Activated CD4-positive, CD25-positive, alpha-beta regulatory T cell (primary cell): ENCODE results near the gene LILRA6.
A peak's percentile ranks its signal among the peaks of the same experiment; 100 is the strongest.
"Not testable (repeated sequence)": the region's sequence is repeated elsewhere in the genome, so short reads cannot be mapped to it uniquely, and the experiment has no call there.

Experiments used
- DNase-seq, 4 experiments: peaks; one replicate each; lab custom pipeline; 2025; lab: John Stamatoyannopoulos, UW

LILRA6 gene

DNA sequence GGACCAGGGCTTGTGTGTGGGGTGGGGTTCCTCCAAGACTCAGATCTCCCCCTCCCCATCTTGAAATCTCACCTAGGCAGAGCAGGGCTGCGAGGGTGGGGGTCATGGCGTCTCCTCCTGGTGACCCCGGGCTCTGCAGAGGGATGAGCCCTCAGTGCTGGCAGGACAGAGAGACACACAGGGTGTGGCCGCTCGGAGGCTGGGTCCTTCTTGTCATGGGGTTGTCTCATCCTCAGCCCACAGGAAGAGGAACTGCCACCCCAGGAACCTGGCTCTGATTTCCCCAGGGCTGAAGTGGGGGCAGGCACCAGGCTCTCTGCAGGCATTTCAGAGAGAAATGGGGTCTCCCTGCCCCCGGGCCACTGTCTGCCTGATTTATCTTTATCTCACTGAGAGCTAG, at the start of gene LILRA6:
LILRA6 (minus strand) TSS at position 145 of the 400 bp plus-strand sequence.
- not testable (repeated sequence) for DNase-seq

DNA sequence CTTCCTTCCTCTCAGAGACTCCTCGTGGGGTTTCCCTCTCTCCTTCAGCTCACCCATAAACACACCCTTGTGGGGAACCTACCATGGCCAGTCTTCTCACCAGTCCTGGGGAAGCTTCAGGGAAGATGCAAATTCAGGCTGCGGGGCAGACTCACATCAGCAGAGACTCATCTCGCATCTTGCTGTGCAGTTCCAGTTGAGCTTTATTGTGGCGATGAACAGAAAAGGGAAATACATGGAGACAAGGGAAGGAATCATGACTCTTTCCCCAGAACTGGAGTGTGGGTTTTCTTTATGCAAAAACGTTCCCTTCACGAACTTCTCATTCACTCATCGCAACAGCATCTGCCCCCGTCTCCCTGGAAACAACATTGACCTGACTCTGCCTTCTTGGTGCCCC, 46.6 kb upstream of the LILRA6 start:
- DNase-seq = not testable (repeated sequence)

DNA sequence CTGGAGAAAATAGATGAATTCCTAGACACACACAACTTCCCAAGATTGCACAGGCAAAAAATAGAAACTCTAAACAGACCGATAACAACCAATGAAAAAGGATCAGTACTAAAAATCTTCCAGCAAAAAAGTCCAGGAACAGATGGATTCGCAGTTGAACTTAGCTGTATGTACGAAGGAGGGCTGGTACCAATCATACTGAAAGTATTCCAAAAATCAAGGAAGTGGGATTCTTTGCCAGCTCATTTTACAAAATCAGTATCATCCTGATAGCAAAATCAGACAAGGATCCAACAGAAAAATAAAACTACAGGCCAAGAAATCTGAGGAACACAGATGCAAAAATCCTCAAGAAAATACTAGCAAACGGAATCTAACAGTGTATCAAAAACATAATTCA, 44.9 kb upstream of the LILRA6 start:
- no peak for DNase-seq

DNA sequence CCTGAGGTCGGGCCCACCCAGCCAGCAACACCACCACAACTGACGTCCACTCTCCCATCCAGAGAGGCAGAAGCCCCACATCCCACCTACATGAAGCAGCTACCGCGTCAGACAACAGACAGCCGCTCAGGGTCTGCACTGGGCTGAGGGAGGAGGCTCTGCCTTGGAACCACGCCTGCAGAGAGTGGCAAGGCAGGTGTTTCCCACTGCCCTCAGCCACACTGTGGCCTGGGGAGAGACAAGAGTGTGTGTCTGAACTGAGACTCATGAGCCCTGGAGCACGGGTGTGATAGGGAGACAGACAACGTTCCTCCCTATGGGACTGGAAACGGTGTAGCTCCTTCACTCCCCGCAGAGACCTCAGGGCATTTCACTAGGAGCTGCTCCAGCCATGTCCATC, 43.7 kb upstream of the LILRA6 start:
- not testable (repeated sequence) for DNase-seq

DNA sequence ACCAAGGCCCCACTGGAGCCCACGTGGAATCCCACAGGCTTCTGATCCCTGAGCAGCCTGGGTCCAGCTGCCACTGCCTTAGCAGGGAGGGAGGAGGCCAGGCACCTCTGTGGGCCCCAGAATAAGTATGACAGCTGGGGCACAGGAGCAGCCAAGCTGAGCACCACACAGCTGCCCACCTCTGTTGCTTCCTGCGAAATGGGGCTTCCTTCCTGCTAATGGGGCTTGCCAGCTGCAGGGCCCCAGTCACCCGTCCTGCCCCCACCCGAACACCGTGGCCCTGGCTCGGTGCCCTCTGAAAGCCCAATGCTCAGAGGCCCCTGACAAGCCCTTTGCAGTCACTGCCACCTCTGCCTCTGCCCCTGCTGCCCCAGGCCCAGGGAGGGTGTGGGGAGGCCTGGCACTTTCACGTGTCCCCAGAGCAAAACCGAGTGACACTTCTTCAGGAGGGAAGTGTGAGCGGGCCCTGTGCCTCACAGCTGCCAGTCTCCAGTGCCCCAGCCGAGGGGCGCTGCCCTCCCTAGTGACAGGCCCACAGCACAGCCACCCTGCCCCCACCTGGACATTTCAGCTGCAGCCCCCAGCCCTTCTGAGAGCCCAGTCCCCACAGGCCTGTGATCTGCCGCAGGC, 43.0 kb upstream of the LILRA6 start:
- DNase-seq = not testable (repeated sequence)

DNA sequence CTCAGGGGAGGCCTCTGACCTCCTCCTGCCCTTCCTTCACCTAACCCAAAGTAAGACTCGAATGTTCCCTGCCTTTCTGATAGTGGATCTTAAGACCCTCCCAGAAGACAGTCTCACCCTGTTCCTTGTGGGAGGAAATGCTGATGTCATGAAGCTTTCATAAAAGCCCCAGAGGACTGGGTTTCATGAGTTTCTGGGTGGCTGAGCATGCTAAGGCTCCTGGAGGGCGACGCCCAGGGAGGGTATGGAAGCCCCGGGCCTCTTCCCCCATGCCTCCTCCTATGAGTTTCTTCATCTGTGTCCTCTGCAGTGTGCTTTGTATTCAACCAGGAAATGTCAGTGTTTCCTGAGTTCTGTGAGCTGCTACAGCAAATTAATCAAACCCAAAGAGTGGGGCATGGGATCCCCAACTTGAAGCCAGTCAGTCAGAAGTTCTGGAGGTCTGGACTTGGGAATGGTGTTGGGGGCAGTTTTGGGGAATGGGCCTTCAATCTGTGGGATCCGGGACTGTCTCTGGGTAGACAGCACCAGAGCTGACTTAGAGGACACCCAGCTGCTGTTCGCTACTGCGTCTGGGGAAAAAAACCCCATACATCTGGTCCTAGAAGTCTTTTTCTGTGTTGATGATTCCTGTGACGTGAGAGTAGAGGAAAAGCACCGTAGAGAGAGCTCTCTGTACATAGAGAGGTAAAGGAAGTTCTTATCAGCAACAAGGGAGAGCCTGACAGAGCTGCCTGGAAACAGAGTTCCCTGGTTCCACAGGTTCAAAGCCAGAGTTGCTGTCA, 40.3 kb upstream of the LILRA6 start:
- no peak for DNase-seq

DNA sequence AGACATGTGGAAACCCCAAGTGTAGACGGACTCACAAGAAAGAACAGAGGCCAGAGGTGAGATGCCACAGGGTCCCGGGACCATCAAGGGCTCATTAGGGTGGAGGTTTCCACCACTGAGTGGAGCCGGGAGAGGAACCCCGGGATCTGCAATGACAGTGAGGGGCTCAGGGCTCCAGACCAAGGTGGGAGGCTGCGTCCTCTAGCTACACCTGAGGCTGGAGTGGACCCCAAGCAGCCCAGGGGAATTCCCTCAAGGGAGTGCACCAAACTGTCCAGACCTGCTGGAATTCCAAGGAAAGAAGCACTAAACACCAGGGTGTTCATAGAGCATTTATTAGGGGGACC, 39.1 kb upstream of the LILRA6 start:
- DNase-seq = not testable (repeated sequence)

DNA sequence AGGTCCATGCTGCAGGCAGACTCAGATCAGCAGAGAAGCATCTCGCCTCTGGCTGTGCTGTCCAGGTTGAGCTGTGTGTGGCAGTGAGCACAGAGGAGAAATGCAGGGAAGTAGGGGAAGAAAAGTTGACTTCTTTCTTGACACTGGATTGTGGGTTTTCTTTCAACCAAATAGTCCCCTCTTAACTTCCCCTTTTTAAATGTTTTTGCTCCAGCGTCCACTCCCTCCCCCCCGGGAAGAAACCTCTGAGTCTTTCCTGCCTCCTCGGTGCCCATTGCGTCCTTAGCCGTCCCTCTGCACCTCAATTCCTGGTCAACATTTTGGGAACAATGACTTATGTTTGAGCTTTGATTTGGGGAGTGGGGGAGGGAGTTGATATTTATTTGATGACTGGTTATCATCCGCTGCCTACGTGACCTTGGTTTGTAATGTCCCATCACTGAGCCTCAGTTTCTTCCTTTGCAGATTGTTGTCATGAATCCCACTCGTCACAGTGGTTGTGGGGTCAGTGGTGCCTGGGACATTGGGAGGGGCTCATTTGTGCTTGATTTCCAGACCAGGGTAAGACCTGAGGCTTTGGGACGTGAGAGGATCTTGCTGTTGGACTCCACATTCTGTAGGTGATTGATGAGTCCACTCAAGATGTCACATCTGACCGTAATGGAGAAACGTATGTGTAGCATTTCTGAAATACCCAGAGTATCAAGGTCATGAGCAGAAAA, 38.6 kb upstream of the LILRA6 start, which contains the start of gene LILRB2:
LILRB2 (minus strand) TSS at position 104 of the 722 bp plus-strand sequence. CDS start 614 bp downstream, outside the sequence.
- DNase-seq = no peak

DNA sequence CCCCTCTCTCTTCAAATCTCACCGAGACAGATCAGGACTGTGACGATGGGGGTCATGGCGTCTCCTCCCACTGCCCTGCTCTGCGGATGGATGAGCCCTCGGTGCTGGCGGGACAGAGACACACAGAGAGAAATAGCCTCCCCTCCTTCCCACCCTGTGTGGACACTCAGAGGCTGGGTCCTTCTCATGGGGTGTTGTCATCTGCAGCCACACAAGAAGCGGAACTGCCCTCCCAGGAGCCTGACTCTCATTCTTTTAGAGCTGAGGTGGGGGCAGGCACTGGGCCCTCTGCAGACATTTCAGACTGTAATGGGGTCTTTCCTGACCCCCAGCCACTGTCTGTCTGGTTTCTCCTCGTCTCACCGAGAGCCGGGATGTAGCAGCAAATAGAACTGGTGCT, 37.9 kb upstream of the LILRA6 start:
- not testable (repeated sequence) for DNase-seq

DNA sequence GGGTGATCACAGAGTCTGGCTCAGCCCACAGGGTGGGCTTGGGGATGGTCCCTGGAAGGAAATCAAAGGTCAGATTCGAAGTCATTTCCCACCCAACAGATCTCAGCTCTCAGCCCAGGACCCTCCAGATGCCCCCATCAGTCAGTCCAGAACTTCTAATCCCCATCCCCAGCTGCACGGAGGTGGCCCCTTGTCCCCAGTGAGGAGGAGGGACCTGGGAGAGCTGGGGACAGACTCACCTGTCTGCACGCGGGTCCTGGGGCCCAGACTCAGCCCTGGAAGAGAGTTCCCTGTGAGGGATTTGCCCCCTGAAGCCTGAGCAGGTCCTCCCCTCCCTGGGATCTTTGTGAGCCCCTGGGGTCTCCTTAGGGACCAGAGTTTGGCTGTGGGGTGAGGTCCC, 37.4 kb upstream of the LILRA6 start:
- not testable (repeated sequence) for DNase-seq

DNA sequence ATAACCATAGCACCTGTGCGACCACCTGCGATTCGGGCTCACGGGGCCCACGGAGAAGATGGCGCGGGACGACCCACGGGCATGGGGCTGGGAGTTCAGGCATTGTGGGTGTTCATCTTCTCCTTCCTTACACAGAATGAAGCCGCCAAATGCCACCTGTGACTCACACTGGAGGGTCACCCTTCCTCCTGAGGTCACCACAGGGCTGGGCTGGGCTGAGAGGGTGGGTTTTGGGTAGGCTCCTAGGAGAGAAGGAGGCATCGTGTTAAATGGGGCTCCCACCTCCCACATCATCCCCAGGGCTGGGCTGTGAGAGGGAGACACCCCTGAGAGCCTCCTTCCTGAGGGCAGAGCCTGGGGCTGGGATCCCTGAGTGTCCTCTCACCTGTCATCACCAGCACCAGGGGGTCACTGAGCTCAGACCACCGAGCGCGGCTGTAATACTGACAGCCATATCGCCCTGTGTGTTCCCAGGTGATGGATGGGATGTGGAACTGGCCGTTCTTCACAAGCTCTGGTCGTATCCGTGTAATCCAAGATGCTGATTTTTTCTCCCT, 36.9 kb upstream of the LILRA6 start:
- DNase-seq = no peak

DNA sequence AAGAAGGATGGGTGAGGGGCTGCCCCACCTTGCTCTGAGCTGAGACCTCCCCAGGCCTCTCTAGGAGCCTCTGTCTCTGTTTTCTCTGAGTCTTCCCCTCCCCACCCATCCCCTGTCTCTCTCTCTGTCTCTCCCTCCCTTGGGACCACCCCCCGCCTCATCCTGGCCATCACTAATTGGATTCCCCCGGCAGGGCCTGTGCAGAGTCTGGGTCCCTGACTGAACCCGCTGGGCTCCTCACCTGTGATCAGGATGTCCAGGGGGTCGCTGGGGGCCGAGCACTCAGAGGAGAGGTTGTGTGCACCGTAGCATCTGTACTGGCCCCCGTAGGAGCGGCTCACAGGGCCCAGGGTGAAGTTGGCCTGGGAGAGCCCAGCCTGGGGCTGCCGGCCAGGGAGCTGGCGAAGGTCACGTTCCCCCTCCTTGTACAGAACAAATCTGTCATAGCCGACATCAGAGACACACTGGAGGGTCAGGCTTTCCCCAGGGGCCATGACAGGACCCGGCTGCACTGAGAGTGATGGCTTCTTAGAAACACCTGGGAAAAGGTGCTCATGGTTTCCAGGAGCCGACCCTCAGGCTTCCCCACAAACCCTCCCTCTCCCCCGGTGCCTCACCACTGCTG, 36.1 kb upstream of the LILRA6 start:
- DNase-seq = not testable (repeated sequence)

DNA sequence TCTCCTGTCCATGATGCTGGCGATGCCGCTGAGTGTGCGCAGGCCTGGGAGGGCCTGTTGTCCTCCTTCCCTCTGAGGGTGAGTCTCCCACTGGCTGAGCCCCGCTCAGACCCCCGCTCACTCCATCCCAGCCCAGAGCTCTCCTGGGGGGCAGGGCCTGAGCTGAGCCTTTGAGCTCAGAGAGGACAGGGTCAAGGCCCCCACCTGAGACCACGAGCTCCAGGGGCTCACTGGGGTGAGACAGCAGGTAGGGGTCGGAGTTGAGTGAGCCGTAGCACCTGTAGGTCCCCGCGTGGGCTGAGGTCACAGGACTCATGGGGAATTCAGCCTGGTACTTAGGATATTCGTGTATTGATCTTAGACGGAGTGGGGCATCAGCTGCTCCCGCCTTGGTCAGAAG, 35.5 kb upstream of the LILRA6 start:
- not testable (repeated sequence) for DNase-seq

DNA sequence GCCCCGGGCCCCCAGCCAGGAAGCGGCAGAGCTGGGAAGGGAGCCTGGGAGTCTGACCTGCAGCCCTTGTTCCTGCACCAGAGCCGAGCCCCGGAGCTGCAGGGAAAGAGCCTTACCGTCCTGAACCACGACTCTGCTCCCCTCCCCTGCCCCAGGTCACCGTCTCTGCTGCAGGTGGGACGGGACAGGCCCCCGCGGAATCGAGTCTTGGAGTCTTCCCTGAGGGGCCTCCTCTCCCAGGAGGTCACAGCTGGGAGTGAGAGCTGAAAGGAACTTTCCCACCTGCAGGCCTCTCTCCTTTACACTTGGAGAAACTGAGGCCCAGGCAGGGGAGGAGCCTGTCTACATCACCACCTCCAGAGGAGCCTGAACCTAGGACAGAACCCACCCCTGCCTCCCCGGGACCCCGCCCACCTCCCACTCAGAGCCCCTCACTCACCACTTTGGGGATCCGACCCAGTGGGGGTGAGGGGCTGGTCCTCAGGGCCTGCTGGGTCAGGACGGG, 34.6 kb upstream of the LILRA6 start:
- not testable (repeated sequence) for DNase-seq

DNA sequence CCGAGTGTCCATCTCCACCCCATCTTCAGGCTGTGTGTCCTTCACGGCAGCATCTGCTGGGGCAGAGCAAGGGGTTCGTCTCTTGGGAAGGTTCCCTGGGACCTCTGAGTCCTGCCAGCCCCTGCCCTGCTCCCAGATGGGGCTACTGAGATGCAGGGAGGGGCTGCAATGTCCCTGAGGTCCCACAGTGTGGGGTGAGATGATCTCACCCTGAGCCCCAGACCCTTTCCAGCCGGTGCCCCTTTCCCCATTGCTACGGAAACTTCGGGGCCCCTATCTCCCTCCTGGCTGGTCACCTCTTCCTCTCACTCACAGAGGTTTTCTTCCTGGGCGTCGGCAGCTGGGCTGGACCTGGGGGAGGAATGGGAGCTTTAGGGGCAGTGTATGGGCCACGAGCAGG, 33.4 kb upstream of the LILRA6 start:
- DNase-seq = no peak

DNA sequence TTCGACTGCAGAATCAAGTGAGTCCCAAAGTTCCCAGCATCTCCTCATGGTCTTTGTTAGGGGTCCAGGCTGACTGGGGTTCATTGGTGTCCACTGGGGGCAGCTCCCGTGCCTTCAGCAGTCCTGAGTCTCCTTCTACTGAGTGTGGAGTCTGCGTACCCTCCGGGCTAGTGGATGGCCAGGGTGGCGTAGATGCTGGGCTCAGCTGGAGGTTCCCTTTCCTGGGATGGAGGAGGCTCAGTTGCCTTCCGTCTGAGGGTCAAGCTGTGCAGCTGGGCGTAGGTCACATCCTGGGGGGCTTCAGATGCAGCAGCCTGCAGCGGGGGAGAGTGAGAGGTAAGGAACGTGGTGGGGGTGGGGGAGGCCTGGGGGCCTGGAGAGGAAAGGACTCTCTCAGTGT, 31.9 kb upstream of the LILRA6 start:
- not testable (repeated sequence) for DNase-seq

DNA sequence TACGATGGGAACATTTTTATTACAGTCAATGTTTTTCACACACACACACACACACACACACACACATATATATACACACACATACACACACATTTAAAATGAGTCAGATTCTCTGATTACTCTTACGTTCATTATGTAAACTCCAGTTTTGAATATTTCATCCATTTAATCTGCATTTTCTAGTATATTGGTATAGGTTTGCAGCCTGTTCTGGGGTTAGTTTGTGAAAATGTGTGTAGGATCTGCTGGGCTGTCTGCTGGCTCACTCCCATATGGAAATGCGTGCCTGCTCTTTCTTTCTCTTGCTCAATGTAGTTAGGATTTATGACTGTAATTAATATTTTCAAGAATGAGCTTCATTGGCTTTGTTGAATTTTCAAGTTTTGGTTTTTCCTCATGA, 31.2 kb upstream of the LILRA6 start:
- no peak for DNase-seq

DNA sequence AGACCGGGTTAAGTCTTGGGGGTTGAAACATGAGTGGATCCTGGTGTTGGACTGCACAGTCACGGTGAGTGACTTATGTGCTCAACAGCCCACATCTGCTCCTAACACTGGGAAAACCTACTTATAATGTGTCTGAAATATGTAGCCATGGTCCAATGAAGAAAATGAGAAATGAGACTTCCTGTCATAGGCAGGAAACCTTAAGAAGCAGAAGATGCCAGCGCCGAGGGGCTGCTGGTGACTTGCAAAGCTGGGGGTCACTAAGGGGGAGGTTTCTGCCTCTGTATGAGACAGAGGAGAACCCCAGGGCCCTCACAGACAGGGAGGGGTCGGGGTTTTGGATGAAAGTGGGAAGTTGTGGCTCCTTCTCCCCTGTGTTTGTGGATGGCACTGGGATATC, 29.6 kb upstream of the LILRA6 start:
- not testable (repeated sequence) for DNase-seq

DNA sequence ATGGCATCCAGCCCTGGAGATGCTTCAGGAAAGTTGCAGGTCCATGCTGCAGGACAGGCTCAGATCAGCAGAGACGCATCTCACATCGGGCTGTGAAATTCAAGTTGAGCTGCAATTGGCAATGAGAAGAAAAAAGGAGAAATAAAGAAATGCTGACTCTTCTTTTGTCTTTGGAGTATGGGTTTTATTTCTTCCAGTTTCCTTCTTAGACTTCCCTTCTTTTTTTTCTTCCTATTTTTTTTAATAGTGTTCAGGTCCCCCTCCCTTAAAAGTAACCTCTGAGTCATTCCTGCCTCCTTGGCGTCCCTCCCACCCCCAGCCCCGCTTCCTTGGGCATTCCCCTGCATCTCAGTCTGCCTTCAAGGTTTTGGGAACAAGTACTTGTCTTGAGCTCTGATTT, 29.0 kb upstream of the LILRA6 start:
- DNase-seq = not testable (repeated sequence)

DNA sequence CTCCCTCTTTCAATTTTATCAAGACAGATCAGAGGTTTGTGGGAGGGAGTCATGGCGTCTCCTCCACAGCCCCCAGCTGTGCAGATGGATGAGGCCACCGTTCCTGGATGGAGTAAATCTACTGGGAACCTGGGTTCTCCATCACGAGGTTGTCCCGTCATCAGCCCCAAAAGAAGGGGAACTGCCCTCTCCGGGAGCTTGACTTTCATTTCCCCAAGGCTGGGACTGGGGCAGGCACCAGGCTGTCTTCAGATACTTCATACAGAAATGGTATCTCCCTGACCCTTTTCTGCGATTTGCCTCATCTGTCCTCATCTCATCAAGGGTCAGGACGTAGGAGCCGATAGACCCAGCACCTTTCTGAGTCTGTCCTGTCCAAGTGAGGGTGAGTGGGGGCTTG, 28.5 kb upstream of the LILRA6 start:
- no peak for DNase-seq

DNA sequence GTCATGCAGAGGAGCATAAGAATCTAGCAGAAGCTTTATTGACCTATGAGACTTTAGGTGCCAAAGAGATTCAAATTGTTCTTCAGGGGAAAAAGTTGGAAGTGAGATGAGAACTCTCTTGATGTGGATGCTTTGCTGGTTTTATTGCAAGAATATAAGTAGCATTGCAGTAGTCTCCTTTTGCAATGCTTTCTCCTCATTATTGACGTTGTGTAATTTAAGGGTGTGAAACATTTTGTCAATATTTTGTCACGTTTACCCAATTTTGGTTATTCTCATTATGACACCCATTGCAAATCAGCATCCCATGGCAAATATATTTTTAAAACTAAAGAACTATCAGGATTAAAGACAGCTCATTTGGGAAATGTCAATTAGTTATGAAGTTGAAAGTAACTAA, 26.3 kb upstream of the LILRA6 start:
- DNase-seq = no peak

DNA sequence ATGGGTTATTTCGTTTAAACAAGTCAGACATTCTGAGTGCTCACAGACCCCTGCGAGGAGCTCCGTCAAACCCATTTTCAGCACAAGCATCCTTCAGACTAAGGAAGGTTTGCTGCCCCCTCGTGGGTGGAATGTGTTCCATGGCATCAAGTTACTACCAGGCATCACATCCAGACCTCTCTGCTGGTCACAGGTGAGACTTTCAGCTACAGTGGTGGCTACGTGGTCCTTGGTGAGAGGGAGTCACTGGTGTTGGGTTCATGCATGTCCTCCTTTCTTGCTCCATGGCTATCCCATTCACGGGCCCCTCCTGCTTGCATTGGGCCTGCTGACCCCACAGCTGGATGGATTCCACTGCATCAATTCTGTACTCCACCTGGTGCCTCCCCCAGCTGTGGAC, 23.5 kb upstream of the LILRA6 start:
- peak; percentile 14 to 55 (median 28) for DNase-seq
